ENCODE results near the gene THSD4. TPM values are rescaled to one million over a fixed set of nuclear protein-coding genes. Genes with fewer than 3 reads are reported as not detected.

Gene THSD4
- total RNA-seq, 6 donors from 2014 or later: 16.8 to 39.7 (median 21.7) TPM

DNA sequence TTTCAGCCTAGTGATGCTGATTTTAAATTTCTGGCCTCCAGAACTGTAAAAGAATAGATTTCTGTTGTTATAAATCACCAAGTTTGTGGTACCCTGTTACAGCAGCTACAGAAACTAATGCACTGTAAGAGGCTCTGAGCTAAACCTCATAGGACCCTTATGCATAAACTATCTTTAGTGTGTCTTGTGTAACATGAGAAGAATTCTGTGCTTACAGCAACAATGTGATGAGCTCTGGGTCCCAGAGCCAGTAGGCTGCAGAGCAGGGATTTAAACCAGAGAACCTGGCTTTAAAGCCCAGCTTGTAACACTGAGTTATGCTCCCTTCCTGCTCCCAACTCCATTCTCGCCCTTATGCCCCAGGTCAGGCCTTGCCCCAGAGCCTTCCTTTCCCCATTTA is 113.1 kb downstream of the THSD4 start:
- Histone ChIP-seq H3K9me3 (no peaks in the 10 kb centered on the region), H3K27ac (no peak overlapping the region), H3K36me3 (no peaks in the 10 kb centered on the region), H3K4me1 (no peaks in the 10 kb centered on the region), H3K4me3 (no peak overlapping the region), H3K27me3 (no peaks in the 10 kb centered on the region)
- WGBS, 2 donors: 90 to 91% methylated on average over 1 of the region's 1 CpG
- DNase-seq: no peak
- TF ChIP-seq, protein P1, sequence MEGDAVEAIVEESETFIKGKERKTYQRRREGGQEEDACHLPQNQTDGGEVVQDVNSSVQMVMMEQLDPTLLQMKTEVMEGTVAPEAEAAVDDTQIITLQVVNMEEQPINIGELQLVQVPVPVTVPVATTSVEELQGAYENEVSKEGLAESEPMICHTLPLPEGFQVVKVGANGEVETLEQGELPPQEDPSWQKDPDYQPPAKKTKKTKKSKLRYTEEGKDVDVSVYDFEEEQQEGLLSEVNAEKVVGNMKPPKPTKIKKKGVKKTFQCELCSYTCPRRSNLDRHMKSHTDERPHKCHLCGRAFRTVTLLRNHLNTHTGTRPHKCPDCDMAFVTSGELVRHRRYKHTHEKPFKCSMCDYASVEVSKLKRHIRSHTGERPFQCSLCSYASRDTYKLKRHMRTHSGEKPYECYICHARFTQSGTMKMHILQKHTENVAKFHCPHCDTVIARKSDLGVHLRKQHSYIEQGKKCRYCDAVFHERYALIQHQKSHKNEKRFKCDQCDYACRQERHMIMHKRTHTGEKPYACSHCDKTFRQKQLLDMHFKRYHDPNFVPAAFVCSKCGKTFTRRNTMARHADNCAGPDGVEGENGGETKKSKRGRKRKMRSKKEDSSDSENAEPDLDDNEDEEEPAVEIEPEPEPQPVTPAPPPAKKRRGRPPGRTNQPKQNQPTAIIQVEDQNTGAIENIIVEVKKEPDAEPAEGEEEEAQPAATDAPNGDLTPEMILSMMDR (IDR thresholded peaks at IDR 0.05): no peak
- TF ChIP-seq POLR2AphosphoS5 (IDR thresholded peaks at IDR 0.05): no peak
- TF ChIP-seq EP300 (IDR thresholded peaks at IDR 0.05): no peak
- no peak for TF ChIP-seq POLR2A (IDR thresholded peaks at IDR 0.05)
- ATAC-seq (ENCODE audit: low FRiP score in 2 of 2): no peak

DNA sequence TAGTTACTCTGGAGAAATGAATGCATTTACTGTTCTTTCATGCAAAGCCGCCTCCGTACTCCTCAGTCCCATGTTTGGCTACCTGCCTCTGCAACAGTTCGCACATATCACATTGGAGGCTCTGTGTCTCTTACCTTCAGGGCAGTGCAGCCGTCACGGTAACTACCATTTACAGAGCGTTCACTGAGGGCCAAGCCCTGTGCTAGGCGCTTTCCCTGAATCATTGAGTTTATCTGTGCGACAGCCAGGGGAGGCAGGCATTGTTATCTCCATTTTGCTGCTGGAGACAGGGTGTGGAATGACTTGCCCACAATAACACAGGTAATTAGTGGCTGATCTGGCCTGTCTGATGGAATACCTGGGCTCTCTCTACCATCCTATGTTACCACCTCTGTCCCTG is 115.0 kb downstream of the THSD4 start:
- H3K27me3 ChIP-seq: no peaks in the 10 kb centered on the region
- no peaks in the 10 kb centered on the region for H3K36me3 ChIP-seq
- H3K4me1 ChIP-seq: no peaks in the 10 kb centered on the region
- H3K27ac ChIP-seq: no peak overlapping the region
- ATAC-seq (ENCODE audit: low FRiP score in 2 of 2) (no peak), DNase-seq (no peak)
- H3K9me3 ChIP-seq: no peaks in the 10 kb centered on the region
- H3K4me3 ChIP-seq: no peak overlapping the region
- TF ChIP-seq POLR2A (IDR thresholded peaks at IDR 0.05) (no peak), POLR2AphosphoS5 (IDR thresholded peaks at IDR 0.05) (no peak), EP300 (IDR thresholded peaks at IDR 0.05) (no peak)
- TF ChIP-seq, protein P1 (IDR thresholded peaks at IDR 0.05): no peak
- 94 to 98% methylated on average over 8 of the region's 8 CpGs for WGBS, 2 donors

DNA sequence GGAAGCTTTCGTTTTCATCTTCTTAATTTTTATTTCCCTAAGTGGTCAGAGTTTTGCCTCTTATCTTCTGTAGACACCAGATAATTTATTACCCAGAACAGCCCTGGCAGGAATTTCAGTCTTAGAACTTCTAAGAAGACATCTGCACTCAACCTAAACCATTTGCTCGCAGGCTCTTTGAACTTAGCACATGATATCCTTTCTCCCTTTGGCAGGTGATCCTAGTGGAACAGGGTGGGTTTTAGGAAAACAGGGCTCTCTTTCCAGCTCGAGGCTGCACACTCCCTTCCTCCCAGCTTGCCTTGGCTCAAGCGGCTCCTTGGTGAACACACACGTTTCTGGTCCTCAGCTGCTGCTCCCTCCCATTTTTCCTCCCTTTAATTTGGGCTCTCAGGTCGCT is 116.5 kb downstream of the THSD4 start:
- no peaks in the 10 kb centered on the region for H3K27me3 ChIP-seq
- H3K27ac ChIP-seq: no peak overlapping the region
- TF ChIP-seq, protein P1 (IDR thresholded peaks at IDR 0.05): no peak
- no peak for TF ChIP-seq EP300 (IDR thresholded peaks at IDR 0.05)
- no peaks in the 10 kb centered on the region for H3K4me1 ChIP-seq
- no peak for DNase-seq
- no peaks in the 10 kb centered on the region for H3K9me3 ChIP-seq
- H3K4me3 ChIP-seq: no peak overlapping the region
- 70 to 82% methylated on average over 6 of the region's 6 CpGs for WGBS, 2 donors
- peak in 1 of 2 donors; percentile 19 for ATAC-seq (ENCODE audit: low FRiP score in 2 of 2)
- H3K36me3 ChIP-seq: no peaks in the 10 kb centered on the region

DNA sequence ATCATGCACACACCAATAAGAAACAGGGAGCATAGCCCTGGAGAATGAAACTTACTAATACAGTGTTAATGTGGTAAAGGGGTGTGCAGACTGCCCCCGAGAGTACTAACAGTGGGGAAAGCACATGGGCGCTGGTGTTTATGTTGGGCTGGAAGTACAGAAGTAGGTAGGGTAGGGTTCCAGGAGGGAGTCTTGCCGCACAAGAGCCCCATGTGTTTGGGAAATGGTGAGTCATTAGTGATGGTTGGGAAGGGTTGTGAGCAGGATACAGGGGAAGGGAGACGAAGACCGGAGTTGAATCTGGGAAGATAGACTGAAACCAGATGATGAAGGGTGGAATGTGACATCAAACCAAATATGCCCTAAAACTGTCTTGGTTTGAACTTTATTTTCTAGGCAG is 117.1 kb downstream of the THSD4 start:
- no peak for ATAC-seq (ENCODE audit: low FRiP score in 2 of 2)
- no peaks in the 10 kb centered on the region for H3K36me3 ChIP-seq
- H3K4me1 ChIP-seq: no peaks in the 10 kb centered on the region
- WGBS, 2 donors: 97 to 99% methylated on average over 5 of the region's 5 CpGs
- no peak overlapping the region for H3K27ac ChIP-seq
- no peaks in the 10 kb centered on the region for H3K27me3 ChIP-seq
- no peak for DNase-seq
- no peaks in the 10 kb centered on the region for H3K9me3 ChIP-seq
- H3K4me3 ChIP-seq: no peak overlapping the region
- TF ChIP-seq POLR2A (IDR thresholded peaks at IDR 0.05): no peak
- TF ChIP-seq EP300 (IDR thresholded peaks at IDR 0.05): no peak
- TF ChIP-seq, protein P1 (IDR thresholded peaks at IDR 0.05): no peak
- TF ChIP-seq POLR2AphosphoS5 (IDR thresholded peaks at IDR 0.05): no peak

DNA sequence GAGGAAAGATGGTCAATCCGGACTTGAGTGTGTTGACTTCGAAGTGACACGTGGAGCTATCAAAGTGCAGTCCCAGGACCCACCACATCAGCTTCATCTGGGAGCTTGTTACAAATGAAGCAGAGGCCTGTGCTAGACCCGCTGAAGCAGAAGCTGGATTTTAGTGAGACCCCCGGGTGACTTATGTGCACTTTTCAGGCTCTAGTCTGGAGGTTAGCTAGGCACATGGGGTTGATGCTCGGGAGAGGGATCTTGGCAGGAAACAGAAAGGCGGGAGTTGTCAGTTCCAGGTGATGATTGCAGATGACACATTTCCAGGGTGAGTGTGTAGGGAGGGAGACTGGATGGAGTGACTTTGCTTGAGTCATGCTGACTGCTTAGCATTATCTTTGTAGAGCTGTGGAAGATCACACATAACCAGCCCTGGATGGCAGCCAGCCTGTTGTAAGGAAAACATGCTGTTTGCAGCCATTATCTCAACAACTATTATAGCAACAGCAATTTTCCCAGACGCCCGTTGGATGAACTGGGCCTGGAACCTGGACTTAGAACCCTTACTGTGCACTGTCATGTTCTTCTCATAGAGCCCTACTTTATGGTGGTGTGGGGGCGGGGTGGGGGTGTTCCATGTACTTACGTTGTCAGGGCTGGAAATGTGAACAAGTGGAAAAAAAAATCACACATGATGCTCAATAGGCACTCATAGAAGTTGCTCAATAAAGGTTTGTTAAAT is 122.4 kb downstream of the THSD4 start:
- TF ChIP-seq POLR2AphosphoS5 (IDR thresholded peaks at IDR 0.05) (no peak), EP300 (IDR thresholded peaks at IDR 0.05) (no peak), POLR2A (IDR thresholded peaks at IDR 0.05) (no peak)
- TF ChIP-seq, protein P1 (IDR thresholded peaks at IDR 0.05): no peak
- ATAC-seq (ENCODE audit: low FRiP score in 2 of 2) (peak in 1 of 2 donors; percentile 82), DNase-seq (no peak)
- Histone ChIP-seq H3K9me3 (no peaks in the 10 kb centered on the region), H3K27me3 (no peaks in the 10 kb centered on the region), H3K27ac (no peak overlapping the region), H3K4me3 (no peak overlapping the region), H3K4me1 (no peaks in the 10 kb centered on the region), H3K36me3 (no peaks in the 10 kb centered on the region)
- WGBS, 2 donors: 88% methylated on average over 11 of the region's 11 CpGs

Measured in upper lobe of left lung (tissue), 6 donors.